PC-3 (cell line): ENCODE data around the gene LILRA6. TPM values are rescaled to one million over a fixed set of nuclear protein-coding genes. Genes with fewer than 3 reads are reported as not detected.
A peak's percentile ranks its signal among the peaks of the same experiment; 100 is the strongest.

Experiments
- ATAC-seq: fragments of 200-7000 bp; cut with Tn5 transposase; 2 replicates; pipeline ENCODE4 v1.9.1; 2020; ENCODE audit warnings: mild to moderate bottlenecking, moderate library complexity
- BruUV-seq: library from RNA; stranded (reverse); fragments of 400-500 nt; replicated peaks from 2 replicates; lab custom pipeline; 2021; lab: Mats Ljungman, UMichigan
- CTCF ChIA-PET: fragments of 300-600 bp; sonication (Branson Sonifier 250); formaldehyde crosslinking; loops from one replicate; lab custom pipeline; 2022; ENCODE audit warnings: antibody characterized with exemption; lab: Charles Lee
- POLR2A ChIA-PET: fragments of 300-600 bp; sonication (Branson Sonifier 250); formaldehyde crosslinking; loops from one replicate; lab custom pipeline; 2022; ENCODE audit warnings: antibody characterized with exemption; ENCODE audit not compliant: unreplicated experiment; lab: Charles Lee
- DNase-seq: peaks from one replicate; pipeline ENCODE4 v3.0.0-alpha.2; 2015
- H2AFZ ChIP-seq: fragments of 300-600 bp; sonication (generic); 2 replicates; pipeline ENCODE4 v1.6.0; 2016; ENCODE audit warnings: antibody characterized with exemption, low read length
- H3F3A ChIP-seq: fragments of 300-600 bp; sonication (generic); one replicate; pipeline ENCODE4 v1.6.0; 2017; ENCODE audit warnings: antibody characterized with exemption, low read length, control low read depth, mild to moderate bottlenecking; ENCODE audit not compliant: unreplicated experiment
- H3K27ac ChIP-seq: fragments of 300-600 bp; sonication (generic); 2 replicates; pipeline ENCODE4 v1.5.1; 2016; ENCODE audit warnings: mild to moderate bottlenecking, low read length
- H3K27me3 ChIP-seq: fragments of 300-600 bp; sonication (generic); 2 replicates; pipeline ENCODE4 v1.6.1; 2016; ENCODE audit warnings: low read length, mixed read lengths
- H3K36me3 ChIP-seq: fragments of 300-600 bp; sonication (generic); 2 replicates; pipeline ENCODE4 v1.6.1; 2016; ENCODE audit warnings: low read depth, mixed run types, low read length, mixed read lengths
- H3K4me1 ChIP-seq: fragments of 300-600 bp; sonication (generic); 2 replicates; pipeline ENCODE4 v1.5.1; 2016; ENCODE audit warnings: low read length; ENCODE audit not compliant: insufficient read depth
- H3K4me2 ChIP-seq: fragments of 300-600 bp; sonication (generic); 2 replicates; pipeline ENCODE4 v1.6.0; 2016; ENCODE audit warnings: low read length
- H3K4me3 ChIP-seq: fragments of 300-600 bp; sonication (generic); 2 replicates; pipeline ENCODE4 v1.5.1; 2016; ENCODE audit warnings: mild to moderate bottlenecking, low read length, mixed read lengths
- H3K79me2 ChIP-seq: fragments of 300-600 bp; sonication (generic); 2 replicates; pipeline ENCODE4 v1.6.1; 2017; ENCODE audit warnings: low read length, mixed read lengths
- H3K9ac ChIP-seq: fragments of 300-600 bp; sonication (generic); 2 replicates; pipeline ENCODE4 v1.6.0; 2016; ENCODE audit warnings: mild to moderate bottlenecking, low read length
- H3K9me2 ChIP-seq: fragments of 300-600 bp; sonication (generic); replicated peaks from 2 replicates; pipeline ENCODE4 v1.6.1; 2016; ENCODE audit warnings: mixed run types, low read length, mixed read lengths
- H3K9me3 ChIP-seq: fragments of 300-600 bp; sonication (generic); 2 replicates; pipeline ENCODE4 v1.6.1; 2016; ENCODE audit warnings: low read length, mixed read lengths
- H4K20me1 ChIP-seq: fragments of 300-600 bp; sonication (generic); 2 replicates; pipeline ENCODE4 v1.6.1; 2016; ENCODE audit warnings: low read length, mixed read lengths
- CTCF ChIP-seq: fragments of 300-600 bp; sonication (generic); conservative IDR thresholded peaks from 2 replicates; pipeline ENCODE4 v1.5.1; 2017; ENCODE audit warnings: antibody characterized with exemption, low read depth, mild to moderate bottlenecking, low read length
- EZH2 ChIP-seq: fragments of 300-600 bp; sonication (generic); IDR thresholded peaks from one replicate; pipeline ENCODE4 v1.6.1; 2017; ENCODE audit warnings: antibody characterized with exemption, mild to moderate bottlenecking, low read length; ENCODE audit not compliant: unreplicated experiment
- EZH2phosphoT487 ChIP-seq: fragments of 300-600 bp; sonication (generic); IDR thresholded peaks from 2 replicates; pipeline ENCODE4 v1.6.1; 2018; ENCODE audit warnings: mild to moderate bottlenecking, antibody characterized with exemption, low read length, borderline replicate concordance
- intact Hi-C: fragments of 100-400 bp; cut with micrococcal nuclease; formaldehyde crosslinking; loops from 2 replicates; pipeline ENCODE4 v1.9.0; 2023
- total RNA-seq: library from RNA; depleted of rRNA; stranded (reverse); fragments of >200 nt; gene quantifications from 2 replicates; pipeline ENCODE4 v1.2.3, GENCODE V29; 2014

LILRA6 gene
- total RNA-seq, 1 experiment from 2014 or later, result not detected

- Histone ChIP-seq H3K36me3 (peaks cover 23% of the 10 kb centered on the region; the same call in 1 of the 2 replicates), H4K20me1 (no peaks in the 10 kb centered on the region), H3K4me2 (peak overlapping the region; percentile 83), H3K27ac (peak overlapping the region; percentile 89), H3K9ac (peak overlapping the region; percentile 91), H3F3A (no peaks in the 10 kb centered on the region), H3K79me2 (peaks cover 51% of the 10 kb centered on the region), H3K4me1 (peaks cover 19% of the 10 kb centered on the region), H3K27me3 (no peaks in the 10 kb centered on the region), H3K4me3 (peak overlapping the region; percentile 74), H3K9me3 (no peaks in the 10 kb centered on the region), H3K9me2 (no peaks in the 10 kb centered on the region), H2AFZ (peak overlapping the region; percentile 87)
- POLR2A ChIA-PET, result interaction anchor here (0.5 to 3.5 kb wide), 8 partner anchors 10 to 209 kb away, joined by 3 to 22 read pairs (median 4); partner anchors contain the start of genes CNOT3, LENG1 and RPS9
- DNase-seq (peak; percentile 99), ATAC-seq (peak; percentile 56)
- BruUV-seq, result no TSS peak
- CTCF ChIA-PET, result interaction anchor here (0.6 kb wide), 1 partner anchor 21 kb away, joined by 3 read pairs; no protein-coding TSS in a partner anchor
- intact Hi-C loops, result loop anchor here (1.0 to 2.0 kb wide), 3 partner anchors 10 to 41 kb away; partner anchors contain the start of genes LENG1 and RPS9
- TF ChIP-seq EZH2 (no peak), EZH2phosphoT487 (no peak), CTCF (no peak)
These were observed 52.0 kb downstream of the LILRA6 start for GRCh38 chr19:54190503-54191010.

GRCh38 chr19:54189735-54190502 is 52.7 kb downstream of the LILRA6 start:
- intact Hi-C loops, result loop anchor here (1.0 to 2.0 kb wide), 5 partner anchors 10 to 53 kb away; partner anchors contain the start of genes CNOT3, LENG1, RPS9 and TMC4
- TF ChIP-seq CTCF, result no peak
- TF ChIP-seq EZH2phosphoT487, result no peak
- no peak for TF ChIP-seq EZH2
- no peaks in the 10 kb centered on the region for H3K9me2 ChIP-seq

More at GRCh38 chr19:54189735-54190502, 52.7 kb downstream of the LILRA6 start:
- no peaks in the 10 kb centered on the region for H3F3A ChIP-seq
- POLR2A ChIA-PET, result interaction anchor here (0.5 to 3.5 kb wide), 18 partner anchors 10 to 1931 kb away, joined by 3 to 22 read pairs (median 4); partner anchors contain the start of genes CNOT3, EPS8L1, LENG1 and LENG8
- H2AFZ ChIP-seq, result peak overlapping the region; percentile 93
- H3K4me2 ChIP-seq, result peak overlapping the region; percentile 98
- DNase-seq (peak; percentile 100), ATAC-seq (peak; percentile 58)
- peak overlapping the region; percentile 89 for H3K27ac ChIP-seq
- no peaks in the 10 kb centered on the region for H4K20me1 ChIP-seq
- H3K4me1 ChIP-seq, result peaks cover 19% of the 10 kb centered on the region
- BruUV-seq, result no TSS peak
- H3K9me3 ChIP-seq, result no peaks in the 10 kb centered on the region
- H3K4me3 ChIP-seq, result peak overlapping the region; percentile 74
- H3K9ac ChIP-seq, result peak overlapping the region; percentile 91
- H3K79me2 ChIP-seq, result peaks cover 51% of the 10 kb centered on the region
- peaks cover 21% of the 10 kb centered on the region; the same call in 1 of the 2 replicates for H3K36me3 ChIP-seq
- CTCF ChIA-PET, result interaction anchor here (0.5 to 1.6 kb wide), 6 partner anchors 13 to 53 kb away, joined by 3 to 11 read pairs (median 6); partner anchors contain the start of genes CNOT3 and TMC4
- H3K27me3 ChIP-seq, result no peaks in the 10 kb centered on the region
